KOPT-K1 (cell line): ENCODE data around the gene DMAP1.

Source experiments
- H3K27ac ChIP-seq: fragments of 200-600 bp; sonication (generic); 2 replicates; pipeline ENCODE4 v1.5.1; 2016; ENCODE audit warnings: antibody characterized with exemption, mild to moderate bottlenecking, low read depth, low read length; ENCODE audit not compliant: poor library complexity, severe bottlenecking
- H3K36me3 ChIP-seq: fragments of 200-600 bp; sonication (generic); 2 replicates; pipeline ENCODE4 v1.5.1; 2017; ENCODE audit warnings: antibody characterized with exemption, mild to moderate bottlenecking, low read length, moderate library complexity; ENCODE audit not compliant: insufficient read depth
- H3K9me3 ChIP-seq: fragments of 200-600 bp; sonication (generic); 2 replicates; pipeline ENCODE4 v1.5.1; 2017; ENCODE audit warnings: antibody characterized with exemption, low read length, mild to moderate bottlenecking; ENCODE audit not compliant: insufficient read depth, poor library complexity, severe bottlenecking

Gene DMAP1

GRCh38 chr1:44239331-44239960, 26.2 kb downstream of the DMAP1 start:
- no peaks in the 10 kb centered on the region for H3K9me3 ChIP-seq
- peaks cover 14% of the 10 kb centered on the region; the same call in 1 of the 2 replicates for H3K36me3 ChIP-seq
- no peak overlapping the region for H3K27ac ChIP-seq

DNA sequence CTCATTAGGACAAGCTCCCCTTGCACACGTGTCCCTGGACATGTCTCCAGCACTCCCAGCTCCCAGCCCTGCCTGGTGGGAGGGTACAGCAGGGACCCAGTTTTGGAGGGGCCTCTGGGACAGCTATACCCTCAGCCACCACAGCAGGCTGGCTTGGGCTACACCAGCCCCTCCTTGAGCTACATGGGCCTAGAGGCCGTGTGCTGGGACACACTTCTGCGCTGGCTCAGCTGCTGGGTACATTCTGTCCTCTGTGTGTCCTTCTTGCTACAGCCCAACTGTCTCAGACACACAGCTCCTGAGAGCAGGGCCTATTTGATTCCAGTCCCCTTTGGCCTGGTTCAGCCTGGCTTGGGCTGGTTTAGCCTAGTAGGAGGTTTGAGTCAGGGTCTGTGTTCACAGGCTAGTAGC, 26.7 kb downstream of the DMAP1 start:
- Histone ChIP-seq H3K36me3 (peaks cover 14% of the 10 kb centered on the region; the same call in 1 of the 2 replicates), H3K27ac (no peak overlapping the region), H3K9me3 (no peaks in the 10 kb centered on the region)

- H3K27ac ChIP-seq: no peak overlapping the region
- H3K9me3 ChIP-seq: no peaks in the 10 kb centered on the region
- peaks cover 14% of the 10 kb centered on the region; the same call in 1 of the 2 replicates for H3K36me3 ChIP-seq
Observed at GRCh38 chr1:44240802-44241671, 27.8 kb downstream of the DMAP1 start.

DNA sequence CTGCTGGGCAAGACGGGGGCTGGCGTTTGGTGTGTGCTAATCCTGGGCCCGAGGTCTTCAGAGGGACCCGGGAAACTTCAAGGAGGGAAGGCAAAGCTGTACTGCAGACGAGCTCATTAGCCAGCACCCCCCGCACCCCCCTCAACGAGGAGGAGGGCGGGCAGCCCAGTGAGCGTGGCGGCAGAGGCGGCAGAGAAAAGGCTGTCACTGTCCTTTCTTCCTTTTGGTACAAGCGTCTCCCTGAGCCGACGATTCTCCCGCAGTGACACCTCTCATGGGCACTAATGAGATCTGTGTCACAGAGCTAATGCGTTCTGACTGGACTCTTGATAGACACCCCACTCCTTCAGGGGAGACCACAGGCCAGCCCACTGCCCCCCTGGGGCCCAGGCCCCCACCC, 29.5 kb downstream of the DMAP1 start:
- Histone ChIP-seq H3K9me3 (no peaks in the 10 kb centered on the region), H3K36me3 (peaks cover 14% of the 10 kb centered on the region; the same call in 1 of the 2 replicates), H3K27ac (no peak overlapping the region)

DNA sequence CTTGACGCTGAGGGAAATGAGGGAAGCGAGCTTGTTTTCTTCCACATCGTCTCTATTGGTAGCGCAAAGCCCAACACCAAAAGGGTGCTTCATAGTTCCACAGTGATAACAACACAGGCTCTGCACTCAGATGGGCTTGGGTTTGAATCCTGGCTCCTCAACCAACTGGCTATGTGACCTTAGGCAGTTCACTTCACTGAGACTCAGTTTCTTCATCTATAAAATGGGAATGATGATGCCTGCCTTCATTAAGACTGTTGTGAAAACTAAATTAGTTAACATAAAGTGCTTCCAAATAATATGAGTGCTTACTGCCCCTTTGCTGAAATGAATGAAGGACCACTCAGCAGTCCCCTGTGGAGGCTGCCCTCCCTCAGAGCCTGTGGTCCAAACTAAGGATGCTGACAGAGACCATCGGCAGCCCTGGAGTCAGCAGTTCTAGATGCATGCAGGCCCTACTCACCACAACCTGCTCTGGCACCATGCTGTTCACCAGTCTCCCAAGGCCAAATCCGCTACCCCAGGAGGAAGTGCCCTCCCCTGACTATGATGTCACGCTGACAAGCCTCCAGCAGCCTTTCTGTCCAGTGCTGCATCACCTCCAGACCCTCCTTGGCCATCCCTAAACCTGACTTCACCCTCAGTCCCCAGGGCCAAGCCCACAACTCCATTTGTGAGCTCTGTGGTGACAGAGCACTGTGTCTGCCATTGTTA, 30.7 kb downstream of the DMAP1 start:
- Histone ChIP-seq H3K36me3 (peaks cover 14% of the 10 kb centered on the region; the same call in 1 of the 2 replicates), H3K27ac (no peak overlapping the region), H3K9me3 (no peaks in the 10 kb centered on the region)

GRCh38 chr1:44244986-44245385, 31.7 kb downstream of the DMAP1 start:
- H3K9me3 ChIP-seq: no peaks in the 10 kb centered on the region
- H3K36me3 ChIP-seq: peaks cover 13% of the 10 kb centered on the region; the same call in 1 of the 2 replicates
- no peak overlapping the region for H3K27ac ChIP-seq

DNA sequence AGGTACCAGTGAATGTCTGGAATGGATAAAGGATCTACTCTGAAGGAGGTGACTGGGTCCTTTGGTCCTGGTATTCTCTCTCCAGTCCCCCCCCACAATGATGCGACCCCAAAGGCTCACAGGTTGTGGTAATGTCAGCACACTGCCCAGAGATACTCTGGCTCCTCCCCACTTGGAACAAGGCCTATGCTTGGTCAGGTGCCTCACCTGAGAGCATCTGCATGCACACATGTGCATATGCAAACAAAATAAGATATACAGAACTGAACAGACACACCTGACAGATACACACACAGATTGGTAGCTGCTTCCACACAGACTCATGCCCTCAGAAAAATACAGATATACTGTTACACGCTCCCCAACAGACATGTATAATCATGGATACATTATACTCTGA, 33.5 kb downstream of the DMAP1 start:
- Histone ChIP-seq H3K27ac (no peak overlapping the region), H3K36me3 (peaks cover 3% of the 10 kb centered on the region; the same call in 1 of the 2 replicates), H3K9me3 (no peaks in the 10 kb centered on the region)

GRCh38 chr1:44249543-44249942, 36.3 kb downstream of the DMAP1 start:
- H3K27ac ChIP-seq: no peak overlapping the region
- no peaks in the 10 kb centered on the region for H3K9me3 ChIP-seq
- no peaks in the 10 kb centered on the region; the same call in 1 of the 2 replicates for H3K36me3 ChIP-seq

DNA sequence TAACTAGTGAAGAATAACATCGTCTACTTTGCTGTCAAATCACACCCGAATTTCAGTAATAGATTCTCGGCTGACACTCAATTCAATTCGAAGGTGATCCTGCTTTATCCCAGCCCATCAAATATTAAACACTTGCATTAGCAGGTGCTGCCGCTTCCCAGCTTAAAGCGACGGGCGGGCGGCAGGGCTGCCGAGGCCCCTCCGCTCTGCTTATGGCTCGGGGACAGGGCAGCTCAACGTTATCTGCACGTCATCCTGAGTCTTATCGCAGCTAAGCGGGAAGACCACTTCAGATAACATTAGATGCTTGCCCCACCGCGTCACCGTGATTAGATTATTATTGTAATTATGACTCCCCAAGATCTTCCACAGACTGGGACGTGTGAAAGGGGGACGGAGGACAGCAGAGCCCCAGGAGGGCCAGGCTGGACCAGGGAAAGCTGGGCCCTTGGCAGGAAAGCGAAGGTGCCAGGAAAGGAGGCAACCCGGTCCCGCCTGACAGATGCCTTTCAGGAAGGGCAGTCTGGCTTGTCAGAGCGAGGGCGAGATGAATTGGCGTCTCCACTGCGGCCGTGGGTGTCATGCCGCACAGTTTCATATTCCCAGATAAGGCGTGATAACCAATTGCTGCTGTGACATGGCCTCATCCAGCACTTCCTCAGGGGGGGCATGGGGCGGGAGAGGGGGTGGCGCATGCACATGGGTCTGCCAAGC, 37.0 kb downstream of the DMAP1 start:
- Histone ChIP-seq H3K9me3 (no peaks in the 10 kb centered on the region), H3K36me3 (no peaks in the 10 kb centered on the region; the same call in 1 of the 2 replicates), H3K27ac (no peak overlapping the region)

GRCh38 chr1:44251486-44251885, 38.2 kb downstream of the DMAP1 start:
- Histone ChIP-seq H3K36me3 (peaks cover 4% of the 10 kb centered on the region; the same call in 1 of the 2 replicates), H3K9me3 (no peaks in the 10 kb centered on the region), H3K27ac (no peak overlapping the region)

- H3K9me3 ChIP-seq: no peaks in the 10 kb centered on the region
- no peak overlapping the region for H3K27ac ChIP-seq
- H3K36me3 ChIP-seq: peaks cover 11% of the 10 kb centered on the region; the same call in 1 of the 2 replicates
Observed at GRCh38 chr1:44251989-44252671, 38.9 kb downstream of the DMAP1 start.

- Histone ChIP-seq H3K36me3 (peaks cover 12% of the 10 kb centered on the region; the same call in 1 of the 2 replicates), H3K9me3 (no peaks in the 10 kb centered on the region), H3K27ac (no peak overlapping the region)
Observed at GRCh38 chr1:44254392-44254910, 41.2 kb downstream of the DMAP1 start.

DNA sequence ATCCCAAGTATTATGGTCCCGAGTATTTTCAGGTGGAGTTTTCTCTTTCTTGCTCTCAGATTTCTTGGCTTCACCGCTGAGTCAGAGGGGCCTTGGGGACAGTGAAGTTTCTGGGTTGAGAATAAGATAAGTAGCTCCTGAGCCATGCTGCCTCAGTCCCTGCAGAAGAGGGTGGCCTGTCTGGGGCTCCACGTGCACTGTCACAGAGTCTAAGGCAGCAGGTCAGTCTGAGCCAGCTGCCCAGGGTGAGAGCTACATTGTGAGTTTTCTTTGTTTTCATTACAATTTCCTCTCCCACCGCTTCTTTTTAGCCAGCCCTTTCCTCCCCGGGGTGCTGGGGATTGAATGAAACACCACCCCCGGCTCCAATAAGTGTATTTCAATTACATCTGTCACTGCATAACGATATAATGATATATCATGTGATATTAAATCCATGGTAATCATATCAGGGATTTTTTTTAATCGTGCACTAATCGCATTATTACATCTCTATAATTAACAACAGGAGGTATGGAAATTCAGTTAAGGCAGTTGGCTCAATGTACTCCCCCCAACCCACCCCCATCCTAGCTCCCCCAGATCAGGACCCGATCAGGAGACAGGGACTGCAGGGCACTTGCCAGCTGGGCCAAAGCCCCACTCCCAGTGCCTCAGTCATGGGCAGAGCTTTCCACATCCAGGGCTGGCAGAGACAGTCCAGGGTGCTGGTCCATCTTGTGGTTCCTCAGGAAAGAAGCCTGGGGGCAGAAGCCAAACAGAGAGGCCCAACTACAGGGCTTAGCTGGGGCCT, 43.7 kb downstream of the DMAP1 start:
- no peak overlapping the region for H3K27ac ChIP-seq
- H3K36me3 ChIP-seq: peaks cover 12% of the 10 kb centered on the region; the same call in 1 of the 2 replicates

More for the DNA sequence above, 43.7 kb downstream of the DMAP1 start:
- no peaks in the 10 kb centered on the region for H3K9me3 ChIP-seq
